ENCODE data around the gene NUMBL.
"Not testable (repeated sequence)": the region's sequence is repeated elsewhere in the genome, so short reads cannot be mapped to it uniquely, and the experiment has no call there.

The NUMBL gene

GRCh38 chr19:40663695-40664692, 26.5 kb downstream of the NUMBL start:
- no peak for DNase-seq (ENCODE audit: low read depth)

- DNase-seq (ENCODE audit: low read depth), result peak; percentile 89
Measured at GRCh38 chr19:40662925-40663694, 27.3 kb downstream of the NUMBL start.

GRCh38 chr19:40661616-40662015, 28.8 kb downstream of the NUMBL start:
- no peak for DNase-seq (ENCODE audit: low read depth)

GRCh38 chr19:40659566-40659965, 30.9 kb downstream of the NUMBL start:
- DNase-seq (ENCODE audit: low read depth), result no peak

GRCh38 chr19:40659116-40659515, 31.3 kb downstream of the NUMBL start:
- no peak for DNase-seq (ENCODE audit: low read depth)

- DNase-seq (ENCODE audit: low read depth), result no peak
Measured at GRCh38 chr19:40658031-40658430, 32.4 kb downstream of the NUMBL start.

GRCh38 chr19:40655684-40656083, 34.8 kb downstream of the NUMBL start:
- DNase-seq (ENCODE audit: low read depth), result not testable (repeated sequence)

- not testable (repeated sequence) for DNase-seq (ENCODE audit: low read depth)
Measured at GRCh38 chr19:40652303-40652702, 38.1 kb downstream of the NUMBL start.

- DNase-seq (ENCODE audit: low read depth), result no peak
Measured at GRCh38 chr19:40650749-40651305, 39.6 kb downstream of the NUMBL start.

- DNase-seq (ENCODE audit: low read depth), result not testable (repeated sequence)
Measured at GRCh38 chr19:40649903-40650675, 40.4 kb downstream of the NUMBL start.

- no peak for DNase-seq (ENCODE audit: low read depth)
Measured at GRCh38 chr19:40646743-40647254, 43.7 kb downstream of the NUMBL start.

- no peak for DNase-seq (ENCODE audit: low read depth)
Measured at GRCh38 chr19:40642757-40643305, 47.6 kb downstream of the NUMBL start.

GRCh38 chr19:40642051-40642706, 48.3 kb downstream of the NUMBL start:
- DNase-seq (ENCODE audit: low read depth), result no peak

GRCh38 chr19:40641281-40641680, 49.2 kb downstream of the NUMBL start:
- no peak for DNase-seq (ENCODE audit: low read depth)

- no peak for DNase-seq (ENCODE audit: low read depth)
Measured at GRCh38 chr19:40640744-40641143, 49.7 kb downstream of the NUMBL start.

GRCh38 chr19:40639638-40639982, 50.8 kb downstream of the NUMBL start:
- DNase-seq (ENCODE audit: low read depth), result no peak

- no peak for DNase-seq (ENCODE audit: low read depth)
Measured at GRCh38 chr19:40638327-40638726, 52.1 kb downstream of the NUMBL start.

- DNase-seq (ENCODE audit: low read depth), result no peak
Measured at GRCh38 chr19:40633207-40633606, 57.2 kb downstream of the NUMBL start.

GRCh38 chr19:40632311-40633036, 58.0 kb downstream of the NUMBL start:
- DNase-seq (ENCODE audit: low read depth), result no peak

GRCh38 chr19:40630571-40631160, 59.8 kb downstream of the NUMBL start:
- no peak for DNase-seq (ENCODE audit: low read depth)
